ENCODE data around the gene GALNT16. TPM values are rescaled to one million over a fixed set of nuclear protein-coding genes. Genes with fewer than 3 reads are reported as not detected.

The GALNT16 gene
- total RNA-seq, 1 experiment from 2014 or later = 3.8 TPM

DNA sequence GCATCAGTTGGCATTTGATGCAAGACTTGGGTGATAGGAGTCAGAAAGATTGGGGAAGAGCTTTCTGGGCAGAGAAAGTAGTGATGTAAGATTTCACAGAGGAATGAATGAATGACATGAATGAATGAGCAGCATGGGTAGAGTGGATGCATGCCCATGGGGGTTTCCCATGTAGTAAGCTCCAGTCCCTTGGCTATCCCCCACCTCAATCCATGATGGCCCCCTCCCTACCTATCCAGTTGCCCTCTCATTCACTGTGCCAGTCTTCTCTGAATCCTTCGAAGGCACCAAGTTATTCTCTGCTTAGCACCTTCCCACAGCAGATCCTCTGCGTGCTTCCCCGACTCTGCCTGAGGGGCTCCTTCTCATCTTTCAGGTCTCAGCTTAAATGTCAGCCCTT is 106.1 kb downstream of the GALNT16 start:
- POLR2A ChIA-PET = no interaction called here
- Mint-ChIP-seq H3K27me3 (ENCODE audit: insufficient read depth, unreplicated experiment) (no peaks in the 10 kb centered on the region), H3K27ac (ENCODE audit: unreplicated experiment) (no peak overlapping the region), H3K4me1 (ENCODE audit: low read depth, unreplicated experiment) (no peaks in the 10 kb centered on the region), H3K9me3 (ENCODE audit: unreplicated experiment) (no peaks in the 10 kb centered on the region), H3K4me3 (ENCODE audit: unreplicated experiment) (no peak overlapping the region), H3K36me3 (ENCODE audit: insufficient read depth, unreplicated experiment) (no peaks in the 10 kb centered on the region)
- no peaks in the 10 kb centered on the region for H3K27me3 ChIP-seq (replicated peaks; ENCODE audit: control insufficient read depth, insufficient read depth, low read length)
- DNase-seq = no peak
- CTCF ChIA-PET = interaction anchor here (0.6 to 0.7 kb wide), 2 partner anchors 46 to 214 kb away, joined by 3 to 5 read pairs; no protein-coding TSS in a partner anchor
- H3K36me3 ChIP-seq (ENCODE audit: control insufficient read depth, insufficient read depth, low read length) = no peaks in the 10 kb centered on the region
- BruUV-seq (replicated peaks) = no TSS peak
- H3K9me3 ChIP-seq = no peaks in the 10 kb centered on the region
- no peaks in the 10 kb centered on the region for H3K4me1 ChIP-seq
- TF ChIP-seq, protein P1, sequence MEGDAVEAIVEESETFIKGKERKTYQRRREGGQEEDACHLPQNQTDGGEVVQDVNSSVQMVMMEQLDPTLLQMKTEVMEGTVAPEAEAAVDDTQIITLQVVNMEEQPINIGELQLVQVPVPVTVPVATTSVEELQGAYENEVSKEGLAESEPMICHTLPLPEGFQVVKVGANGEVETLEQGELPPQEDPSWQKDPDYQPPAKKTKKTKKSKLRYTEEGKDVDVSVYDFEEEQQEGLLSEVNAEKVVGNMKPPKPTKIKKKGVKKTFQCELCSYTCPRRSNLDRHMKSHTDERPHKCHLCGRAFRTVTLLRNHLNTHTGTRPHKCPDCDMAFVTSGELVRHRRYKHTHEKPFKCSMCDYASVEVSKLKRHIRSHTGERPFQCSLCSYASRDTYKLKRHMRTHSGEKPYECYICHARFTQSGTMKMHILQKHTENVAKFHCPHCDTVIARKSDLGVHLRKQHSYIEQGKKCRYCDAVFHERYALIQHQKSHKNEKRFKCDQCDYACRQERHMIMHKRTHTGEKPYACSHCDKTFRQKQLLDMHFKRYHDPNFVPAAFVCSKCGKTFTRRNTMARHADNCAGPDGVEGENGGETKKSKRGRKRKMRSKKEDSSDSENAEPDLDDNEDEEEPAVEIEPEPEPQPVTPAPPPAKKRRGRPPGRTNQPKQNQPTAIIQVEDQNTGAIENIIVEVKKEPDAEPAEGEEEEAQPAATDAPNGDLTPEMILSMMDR (IDR thresholded peaks at IDR 0.05; ENCODE audit: insufficient read depth in 1 of 2, low read depth in 1 of 2, low read length in 1 of 2, severe bottlenecking in 1 of 2, unreplicated experiment in 1 of 2) = no peak
- intact Hi-C loops (cut with micrococcal nuclease; ENCODE audit: unreplicated experiment) = loop anchor here (10.0 kb wide), 1 partner anchor 241 kb away; no protein-coding TSS in a partner anchor
- no peak overlapping the region for H3K4me3 ChIP-seq (ENCODE audit: low read depth, low read length)

DNA sequence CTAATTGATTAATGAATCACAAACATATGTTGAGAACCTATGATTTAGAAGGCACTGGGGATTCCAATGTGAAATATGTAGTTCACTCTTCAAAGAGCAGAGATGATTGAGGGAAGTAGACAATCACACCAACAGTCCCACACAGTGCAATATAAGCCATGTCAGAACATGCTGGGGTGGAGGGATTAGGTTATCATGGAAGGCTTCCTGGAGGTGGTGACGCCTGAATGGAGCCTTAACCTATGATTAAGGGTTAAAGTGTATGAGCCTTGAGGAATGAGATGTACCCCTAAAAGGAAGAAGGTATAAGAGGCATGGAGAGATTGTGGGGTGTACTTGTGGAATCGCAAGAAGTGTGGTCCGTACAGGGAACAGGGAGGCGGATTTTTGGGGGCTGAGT is 106.8 kb downstream of the GALNT16 start:
- Mint-ChIP-seq H3K4me1 (ENCODE audit: low read depth, unreplicated experiment) (no peaks in the 10 kb centered on the region), H3K27me3 (ENCODE audit: insufficient read depth, unreplicated experiment) (no peaks in the 10 kb centered on the region), H3K27ac (ENCODE audit: unreplicated experiment) (no peak overlapping the region), H3K36me3 (ENCODE audit: insufficient read depth, unreplicated experiment) (peaks cover 3% of the 10 kb centered on the region), H3K4me3 (ENCODE audit: unreplicated experiment) (no peak overlapping the region), H3K9me3 (ENCODE audit: unreplicated experiment) (no peaks in the 10 kb centered on the region)
- Histone ChIP-seq H3K4me3 (ENCODE audit: low read depth, low read length) (no peak overlapping the region), H3K4me1 (no peaks in the 10 kb centered on the region), H3K27me3 (replicated peaks; ENCODE audit: control insufficient read depth, insufficient read depth, low read length) (no peaks in the 10 kb centered on the region), H3K9me3 (no peaks in the 10 kb centered on the region), H3K36me3 (ENCODE audit: control insufficient read depth, insufficient read depth, low read length) (no peaks in the 10 kb centered on the region)
- ChIA-PET POLR2A (no interaction called here), CTCF (no interaction called here)
- BruUV-seq (replicated peaks) = no TSS peak
- TF ChIP-seq, protein P1 (IDR thresholded peaks at IDR 0.05; ENCODE audit: insufficient read depth in 1 of 2, low read depth in 1 of 2, low read length in 1 of 2, severe bottlenecking in 1 of 2, unreplicated experiment in 1 of 2) = no peak
- intact Hi-C loops (cut with micrococcal nuclease; ENCODE audit: unreplicated experiment) = loop anchor here (10.0 kb wide), 1 partner anchor 242 kb away; no protein-coding TSS in a partner anchor
- no peak for DNase-seq

DNA sequence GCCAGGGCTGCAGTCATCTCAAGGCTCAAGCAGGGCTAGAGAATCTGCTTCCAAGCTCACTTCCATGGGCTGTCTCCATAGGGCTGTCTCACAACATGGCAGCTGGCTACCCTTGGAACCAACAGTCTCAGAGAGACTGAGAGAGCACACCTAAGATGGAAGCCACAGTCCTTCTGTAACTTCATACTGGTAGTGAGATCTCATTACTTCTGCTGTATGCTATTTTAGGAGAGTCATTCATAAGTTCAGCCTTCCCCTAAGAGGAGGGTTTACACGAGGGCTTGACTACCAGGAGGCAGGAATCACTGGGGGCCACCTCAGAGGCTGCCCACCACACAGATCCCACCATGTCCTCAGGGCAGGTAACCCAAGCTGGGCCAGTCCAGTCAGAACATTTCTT is 108.4 kb downstream of the GALNT16 start:
- peaks cover 7% of the 10 kb centered on the region for H3K36me3 Mint-ChIP-seq (ENCODE audit: insufficient read depth, unreplicated experiment)
- BruUV-seq (replicated peaks) = no TSS peak
- POLR2A ChIA-PET = no interaction called here

More for the DNA sequence above, 108.4 kb downstream of the GALNT16 start:
- Mint-ChIP-seq H3K9me3 (ENCODE audit: unreplicated experiment) (no peaks in the 10 kb centered on the region), H3K4me1 (ENCODE audit: low read depth, unreplicated experiment) (peaks cover 6% of the 10 kb centered on the region), H3K27ac (ENCODE audit: unreplicated experiment) (no peak overlapping the region), H3K27me3 (ENCODE audit: insufficient read depth, unreplicated experiment) (no peaks in the 10 kb centered on the region), H3K4me3 (ENCODE audit: unreplicated experiment) (no peak overlapping the region)
- Histone ChIP-seq H3K4me3 (ENCODE audit: low read depth, low read length) (no peak overlapping the region), H3K36me3 (ENCODE audit: control insufficient read depth, insufficient read depth, low read length) (no peaks in the 10 kb centered on the region), H3K27me3 (replicated peaks; ENCODE audit: control insufficient read depth, insufficient read depth, low read length) (no peaks in the 10 kb centered on the region), H3K4me1 (no peaks in the 10 kb centered on the region), H3K9me3 (no peaks in the 10 kb centered on the region)
- intact Hi-C loops (cut with micrococcal nuclease; ENCODE audit: unreplicated experiment) = loop anchor here (10.0 kb wide), 1 partner anchor 244 kb away; no protein-coding TSS in a partner anchor
- CTCF ChIA-PET = no interaction called here
- DNase-seq = no peak
- TF ChIP-seq, protein P1 (IDR thresholded peaks at IDR 0.05; ENCODE audit: insufficient read depth in 1 of 2, low read depth in 1 of 2, low read length in 1 of 2, severe bottlenecking in 1 of 2, unreplicated experiment in 1 of 2) = no peak
